Measurements from ENCODE around the gene STX18.

- TF ChIP-seq POLR2A (IDR thresholded peaks at IDR 0.05) (no peak), CTCF (IDR thresholded peaks at IDR 0.05) (no peak), POLR2AphosphoS5 (IDR thresholded peaks at IDR 0.05) (no peak), EP300 (IDR thresholded peaks at IDR 0.05) (no peak)
Observed at GRCh38 chr4:4395371-4395770, 146.5 kb downstream of the STX18 start.
